Activated CD4-positive, alpha-beta T cell treated with anti-CD3 and anti-CD28 coated beads, Interleukin-2, amount 50 U/mL, for 24 hours (primary cell): ENCODE measurements around the gene ERICH6.

ENCODE experiments used
- DNase-seq, 2 donors: peaks; one replicate each; pipeline ENCODE4 v3.0.0-alpha.2; 2020; ENCODE audit warnings: low read depth in 1 of 2, low spot score in 1 of 2

Gene ERICH6

DNA sequence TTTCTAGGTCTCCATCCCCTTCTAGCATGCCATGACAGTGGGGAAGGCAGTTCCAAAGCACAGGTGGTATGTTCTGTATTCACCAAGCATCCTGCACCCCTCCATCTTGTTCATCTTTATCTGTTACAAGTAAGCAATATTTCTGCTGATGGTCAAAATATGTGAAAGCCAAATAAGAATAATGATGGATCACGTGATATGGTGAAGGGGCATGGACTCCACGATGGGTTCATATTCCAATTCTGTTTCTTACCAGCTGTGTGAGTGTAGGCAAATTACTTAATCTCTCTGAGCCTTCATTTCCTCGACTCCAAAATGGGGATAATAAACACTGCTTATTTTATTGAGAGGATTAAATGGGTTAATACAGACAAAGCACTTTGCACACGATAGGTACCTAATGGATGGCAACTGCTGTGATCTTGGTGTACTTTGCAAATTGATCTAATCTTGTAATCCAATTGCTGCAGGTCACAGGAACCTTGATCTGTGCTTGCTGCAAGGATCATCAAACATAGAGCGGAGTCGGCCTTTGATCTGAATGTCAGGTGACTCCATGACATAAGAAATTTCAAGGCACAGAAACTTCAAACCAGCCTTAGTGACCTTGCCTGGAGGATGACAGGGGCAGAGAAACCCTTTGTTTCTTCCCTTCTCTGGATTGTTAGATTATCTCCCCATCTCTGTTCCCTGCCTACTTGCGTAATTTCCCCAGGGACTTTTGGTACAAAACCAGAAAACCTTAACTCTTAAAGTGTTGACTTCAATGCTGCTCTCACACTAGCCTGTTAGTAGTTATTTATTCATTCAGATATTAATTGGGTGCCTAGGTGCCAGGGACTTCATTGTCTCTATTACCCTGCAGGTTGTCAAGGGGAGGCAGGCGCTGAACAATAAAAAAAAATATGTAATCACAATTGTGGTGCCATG lies 33.4 kb upstream of the ERICH6 start:
- no peak for DNase-seq

- no peak for DNase-seq
Observed at GRCh38 chr3:150736316-150736719, 32.6 kb upstream of the ERICH6 start.

GRCh38 chr3:150734795-150735119 lies 31.0 kb upstream of the ERICH6 start:
- no peak for DNase-seq

- DNase-seq, result no peak
Observed at GRCh38 chr3:150733936-150734794, 30.4 kb upstream of the ERICH6 start.

DNA sequence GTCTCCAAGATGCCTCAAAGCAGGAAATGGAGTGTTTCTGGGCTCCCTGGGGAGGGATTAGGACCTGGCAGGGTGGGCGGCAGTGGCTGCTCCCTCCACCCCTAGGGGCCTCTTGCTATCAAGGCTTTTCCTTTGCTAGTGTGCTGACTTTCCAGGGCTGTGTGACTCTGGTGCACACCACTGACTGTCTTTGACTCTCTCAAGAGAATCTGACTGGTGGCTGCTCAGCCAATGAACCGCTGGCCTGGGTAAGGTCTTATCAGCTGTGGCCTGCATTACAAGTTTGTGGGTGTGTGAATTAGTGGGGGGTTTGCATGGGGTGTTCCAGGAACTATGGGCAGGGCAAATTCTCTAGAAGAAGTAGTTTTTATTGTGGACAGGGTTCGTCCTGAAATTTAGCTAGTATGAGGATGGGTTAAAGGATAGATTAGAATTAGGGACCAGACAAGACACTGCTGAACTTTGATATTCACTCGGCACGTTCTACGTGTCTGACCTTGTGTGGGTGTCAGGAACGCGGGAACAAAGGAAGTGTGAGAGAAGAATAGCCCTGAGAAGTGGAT lies 29.7 kb upstream of the ERICH6 start:
- DNase-seq, result no peak

- no peak for DNase-seq
Observed at GRCh38 chr3:150729682-150730360, 26.1 kb upstream of the ERICH6 start.

GRCh38 chr3:150727653-150728502 lies 24.2 kb upstream of the ERICH6 start:
- DNase-seq, result no peak

DNA sequence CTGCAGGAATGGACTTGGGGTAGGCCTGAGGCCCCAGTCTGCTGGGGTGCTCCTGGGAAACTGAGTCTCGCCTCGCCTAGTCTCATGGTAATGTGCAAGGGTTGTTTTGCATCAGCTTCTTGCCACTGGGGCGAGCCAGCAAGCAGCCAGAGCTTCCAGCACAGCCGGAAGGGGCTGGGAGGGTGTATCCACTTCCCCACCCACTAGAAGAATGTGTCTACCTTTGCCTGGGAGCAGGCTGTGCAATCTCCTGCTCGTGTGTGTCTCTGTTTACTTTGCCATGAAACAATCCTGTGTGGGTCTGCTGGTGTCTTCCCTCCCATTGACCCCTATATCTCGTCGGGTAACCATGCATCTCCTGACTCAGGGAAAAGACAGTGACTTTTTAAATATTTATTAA lies 21.8 kb upstream of the ERICH6 start:
- DNase-seq, result no peak

GRCh38 chr3:150723946-150724345 lies 20.2 kb upstream of the ERICH6 start:
- DNase-seq, result no peak

DNA sequence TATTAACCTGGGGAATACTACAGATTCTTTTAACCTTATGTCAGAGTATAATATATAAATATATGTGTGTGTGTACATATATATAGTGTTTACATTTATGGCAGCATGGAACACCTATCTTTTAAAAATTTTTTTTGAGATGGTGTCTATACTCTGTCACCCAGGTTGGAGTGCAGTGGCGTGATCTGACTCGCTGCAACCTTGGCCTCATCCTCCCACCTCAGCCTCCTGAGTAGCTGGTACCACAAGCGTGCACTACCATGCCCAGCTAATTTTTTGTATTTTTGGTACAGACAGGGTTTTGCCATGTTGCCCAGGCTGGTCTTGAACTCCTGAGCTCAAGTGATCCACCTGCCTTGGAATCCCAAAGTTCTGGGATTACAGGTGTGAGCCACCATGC lies 18.5 kb upstream of the ERICH6 start:
- no peak for DNase-seq

GRCh38 chr3:150721285-150722130 lies 17.8 kb upstream of the ERICH6 start:
- DNase-seq, result peak in 1 of 2 donors; percentile 43

DNA sequence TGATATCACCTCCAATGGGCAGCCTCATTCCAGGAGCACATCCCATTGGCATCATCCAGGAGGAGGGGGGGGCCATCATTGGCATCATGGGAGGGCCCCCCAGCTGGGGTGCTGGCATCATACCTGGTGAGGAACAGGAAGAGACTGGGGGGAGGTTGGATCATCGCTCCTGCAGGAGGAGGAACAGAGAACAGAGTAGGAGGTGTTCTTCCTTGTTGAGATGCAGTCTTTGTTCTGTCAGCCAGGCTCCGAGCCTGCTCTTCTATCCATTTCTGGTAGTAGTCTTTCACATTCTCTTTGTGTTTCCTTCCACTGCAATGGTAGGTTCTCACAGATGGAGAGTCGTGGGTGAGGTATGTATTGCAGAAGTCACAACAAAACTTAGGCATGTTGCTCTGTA lies 16.7 kb upstream of the ERICH6 start:
- no peak for DNase-seq

DNA sequence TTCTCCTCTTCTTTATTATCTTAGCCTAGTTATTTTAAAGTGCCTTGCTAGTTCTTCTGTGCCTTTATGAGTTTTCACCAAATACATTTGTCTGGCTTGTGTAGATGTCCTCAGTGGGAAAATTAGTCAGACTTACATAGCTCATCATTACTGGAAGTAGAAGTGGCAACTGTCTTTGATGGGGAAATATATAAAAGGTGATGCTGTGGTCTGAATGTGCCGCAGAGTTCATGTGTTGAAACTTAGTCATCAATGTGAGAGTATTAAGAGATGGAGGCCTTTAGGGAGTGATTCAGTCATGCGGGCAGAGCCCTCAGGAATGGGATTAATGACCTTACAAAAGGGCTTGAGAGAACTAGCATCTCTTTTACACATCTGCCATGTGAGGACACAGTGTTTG lies 6.4 kb upstream of the ERICH6 start:
- no peak for DNase-seq

DNA sequence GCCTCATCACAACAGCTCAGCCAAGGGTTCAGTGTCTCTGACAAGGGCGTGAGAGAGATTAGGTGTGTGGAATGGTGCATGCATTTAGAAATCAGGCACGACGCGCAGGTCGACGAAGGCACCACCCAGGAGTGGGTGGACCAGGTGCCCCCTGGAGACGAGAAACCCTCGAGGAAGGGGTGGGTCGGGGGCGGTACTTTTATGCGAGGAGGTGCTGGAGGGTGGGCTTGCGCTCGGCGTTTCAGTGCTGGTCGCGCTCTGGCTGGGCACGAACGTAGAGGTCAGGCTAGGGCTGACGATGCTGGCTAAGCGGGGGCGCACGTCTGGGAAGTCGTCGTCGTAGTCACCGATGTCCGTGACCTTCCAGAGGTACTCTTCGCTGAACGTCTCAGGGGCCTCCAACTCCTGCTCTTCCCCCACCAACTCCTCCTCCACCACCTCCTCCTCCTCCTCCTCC lies 393 bp downstream of the ERICH6 start:
- DNase-seq, result no peak

DNA sequence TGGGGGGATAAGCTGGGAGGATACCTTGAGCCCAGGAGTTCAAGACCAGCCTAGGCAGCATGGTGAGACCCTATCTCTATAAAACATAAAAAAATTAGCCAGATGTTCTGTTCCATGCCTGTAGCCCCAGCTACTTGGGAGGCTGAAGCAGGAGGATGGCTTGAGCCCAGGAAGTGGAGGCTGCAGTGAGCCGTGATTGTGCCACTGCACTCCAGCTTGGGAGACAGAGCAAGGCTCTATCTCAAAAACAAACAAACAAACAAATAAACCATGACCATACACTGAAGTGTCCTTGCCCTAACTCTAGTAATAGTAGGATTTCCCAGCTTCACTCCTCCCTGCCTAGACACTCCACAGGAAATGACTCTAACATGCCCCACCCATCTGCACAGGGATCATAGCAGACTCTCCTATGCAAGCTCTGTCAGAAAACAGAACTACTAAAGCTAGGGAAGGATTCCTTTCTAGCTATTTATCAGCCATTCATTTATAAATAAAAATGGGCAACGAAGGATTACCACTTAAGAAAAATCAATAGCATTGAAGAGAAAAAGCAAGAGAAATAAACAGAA lies 4.6 kb downstream of the ERICH6 start:
- DNase-seq, result no peak

- DNase-seq, result no peak
Observed at GRCh38 chr3:150697646-150698045, 6.1 kb downstream of the ERICH6 start.

GRCh38 chr3:150691414-150692040 lies 12.2 kb downstream of the ERICH6 start:
- DNase-seq, result no peak

GRCh38 chr3:150687613-150688012 lies 16.1 kb downstream of the ERICH6 start:
- no peak for DNase-seq

- no peak for DNase-seq
Observed at GRCh38 chr3:150682824-150683223, 20.9 kb downstream of the ERICH6 start.
